SW480 (cell line): ENCODE measurements around the gene RMDN2.

Experiments
- DNase-seq: peaks from one replicate; pipeline ENCODE4 v3.0.0-alpha.2; 2016; ENCODE audit warnings: low spot score

The RMDN2 gene

GRCh38 chr2:37925063-37925897 lies at the start of gene RMDN2:
Gene RMDN2, plus strand, starts transcription at chr2:37925287. Its CDS starts 3,991 bp downstream, at chr2:37929278.
- peak; percentile 95 for DNase-seq

GRCh38 chr2:37875403-37875906 lies 49.6 kb upstream of the RMDN2 start:
- DNase-seq, result no peak

GRCh38 chr2:37876227-37876626 lies 48.9 kb upstream of the RMDN2 start:
- no peak for DNase-seq

- DNase-seq, result peak; percentile 69
Observed at GRCh38 chr2:37877457-37878315, 47.4 kb upstream of the RMDN2 start.

- DNase-seq, result no peak
Observed at GRCh38 chr2:37878536-37878935, 46.6 kb upstream of the RMDN2 start.

GRCh38 chr2:37880551-37880950 lies 44.5 kb upstream of the RMDN2 start:
- no peak for DNase-seq

- DNase-seq, result peak; percentile 79
Observed at GRCh38 chr2:37881397-37881796, 43.7 kb upstream of the RMDN2 start.

GRCh38 chr2:37882036-37882435 lies 43.1 kb upstream of the RMDN2 start:
- no peak for DNase-seq

- DNase-seq, result no peak
Observed at GRCh38 chr2:37883518-37883917, 41.6 kb upstream of the RMDN2 start.

GRCh38 chr2:37885329-37885993 lies 39.6 kb upstream of the RMDN2 start:
- no peak for DNase-seq

- DNase-seq, result peak; percentile 85
Observed at GRCh38 chr2:37886745-37887144, 38.3 kb upstream of the RMDN2 start.

GRCh38 chr2:37887286-37887685 lies 37.8 kb upstream of the RMDN2 start:
- DNase-seq, result no peak

- DNase-seq, result peak; percentile 69
Observed at GRCh38 chr2:37890893-37891495, 34.1 kb upstream of the RMDN2 start.

GRCh38 chr2:37891846-37892435 lies 33.1 kb upstream of the RMDN2 start:
- no peak for DNase-seq

- no peak for DNase-seq
Observed at GRCh38 chr2:37892436-37893114, 32.5 kb upstream of the RMDN2 start.

GRCh38 chr2:37893327-37893726 lies 31.8 kb upstream of the RMDN2 start:
- DNase-seq, result no peak

- DNase-seq, result no peak
Observed at GRCh38 chr2:37894047-37894446, 31.0 kb upstream of the RMDN2 start.

GRCh38 chr2:37894601-37895000 lies 30.5 kb upstream of the RMDN2 start:
- no peak for DNase-seq

- no peak for DNase-seq
Observed at GRCh38 chr2:37895140-37895539, 29.9 kb upstream of the RMDN2 start.

- DNase-seq, result no peak
Observed at GRCh38 chr2:37896319-37896718, 28.8 kb upstream of the RMDN2 start.

- no peak for DNase-seq
Observed at GRCh38 chr2:37897511-37897910, 27.6 kb upstream of the RMDN2 start.
